Measurements from ENCODE around the gene CSNK1G3. TPM values are rescaled to one million over a fixed set of nuclear protein-coding genes. Genes with fewer than 3 reads are reported as not detected.
"Not testable (repeated sequence)": the region's sequence is repeated elsewhere in the genome, so short reads cannot be mapped to it uniquely, and the experiment has no call there.

Gene CSNK1G3
- total RNA-seq, 1 donor from 2014 or later, result 63.9 TPM

DNA sequence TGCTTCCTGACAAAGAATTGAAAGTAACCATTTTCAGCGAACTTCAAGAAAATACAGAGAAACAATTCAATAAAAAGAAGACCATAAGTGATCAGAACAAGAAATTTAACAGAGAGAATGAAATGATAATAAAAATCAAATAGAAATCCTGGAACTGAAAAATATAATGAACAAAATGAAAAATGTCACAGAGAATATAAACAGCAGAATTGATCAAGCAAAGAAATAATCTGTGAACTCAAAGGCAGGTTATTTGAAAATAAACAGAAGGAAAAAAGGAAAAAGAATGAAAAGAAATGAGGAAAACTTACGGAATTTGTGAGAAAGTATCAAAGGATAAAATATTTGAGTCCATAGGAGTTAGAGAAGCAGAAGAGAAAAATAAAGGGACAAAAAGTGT is 114.1 kb downstream of the CSNK1G3 start:
- DNase-seq (ENCODE audit: low spot score in 2 of 2, unreplicated experiment in 2 of 2), result no peak
- TF ChIP-seq, protein P1, sequence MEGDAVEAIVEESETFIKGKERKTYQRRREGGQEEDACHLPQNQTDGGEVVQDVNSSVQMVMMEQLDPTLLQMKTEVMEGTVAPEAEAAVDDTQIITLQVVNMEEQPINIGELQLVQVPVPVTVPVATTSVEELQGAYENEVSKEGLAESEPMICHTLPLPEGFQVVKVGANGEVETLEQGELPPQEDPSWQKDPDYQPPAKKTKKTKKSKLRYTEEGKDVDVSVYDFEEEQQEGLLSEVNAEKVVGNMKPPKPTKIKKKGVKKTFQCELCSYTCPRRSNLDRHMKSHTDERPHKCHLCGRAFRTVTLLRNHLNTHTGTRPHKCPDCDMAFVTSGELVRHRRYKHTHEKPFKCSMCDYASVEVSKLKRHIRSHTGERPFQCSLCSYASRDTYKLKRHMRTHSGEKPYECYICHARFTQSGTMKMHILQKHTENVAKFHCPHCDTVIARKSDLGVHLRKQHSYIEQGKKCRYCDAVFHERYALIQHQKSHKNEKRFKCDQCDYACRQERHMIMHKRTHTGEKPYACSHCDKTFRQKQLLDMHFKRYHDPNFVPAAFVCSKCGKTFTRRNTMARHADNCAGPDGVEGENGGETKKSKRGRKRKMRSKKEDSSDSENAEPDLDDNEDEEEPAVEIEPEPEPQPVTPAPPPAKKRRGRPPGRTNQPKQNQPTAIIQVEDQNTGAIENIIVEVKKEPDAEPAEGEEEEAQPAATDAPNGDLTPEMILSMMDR (IDR thresholded peaks at IDR 0.05; ENCODE audit: unreplicated experiment), result no peak
- Mint-ChIP-seq H3K27ac (no peak overlapping the region), H3K36me3 (peaks cover 17% of the 10 kb centered on the region), H3K27me3 (ENCODE audit: low read depth) (no peaks in the 10 kb centered on the region), H3K4me1 (no peaks in the 10 kb centered on the region), H3K9me3 (peaks cover 62% of the 10 kb centered on the region), H3K4me3 (no peak overlapping the region)

DNA sequence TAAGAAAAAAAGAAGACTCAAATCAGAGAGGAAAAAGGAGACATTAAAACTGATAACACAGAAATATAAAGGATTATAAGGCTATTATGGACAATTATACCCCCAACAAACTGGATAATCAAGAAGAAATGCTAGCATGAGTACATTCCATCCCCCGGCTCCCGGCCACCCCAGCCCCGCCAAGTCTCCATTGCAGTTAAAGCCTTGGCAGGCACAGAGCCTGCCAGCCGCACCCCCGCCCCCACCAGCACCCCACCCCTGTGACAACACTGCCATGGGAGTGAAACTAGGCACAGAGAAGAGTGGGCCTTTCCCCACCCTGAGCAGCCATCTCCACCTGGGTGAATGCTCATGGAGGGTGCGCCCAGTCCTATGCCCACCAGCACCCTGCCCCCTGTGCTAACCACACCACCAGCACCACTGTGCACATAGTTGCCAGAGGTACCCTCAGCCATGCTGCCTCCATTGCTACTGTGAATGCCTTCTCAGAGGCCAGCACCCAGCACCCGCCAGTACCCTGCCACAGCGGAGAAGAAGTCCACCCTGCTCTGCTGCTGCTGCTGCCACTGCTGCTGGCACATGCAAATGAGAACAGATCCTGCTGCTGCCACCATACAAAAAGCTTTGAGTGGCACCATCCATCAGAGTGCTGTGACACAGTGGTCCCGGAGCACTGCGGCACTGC is 117.0 kb downstream of the CSNK1G3 start:
- Mint-ChIP-seq H3K36me3 (peaks cover 17% of the 10 kb centered on the region), H3K4me1 (no peaks in the 10 kb centered on the region), H3K9me3 (peaks cover 84% of the 10 kb centered on the region), H3K27me3 (ENCODE audit: low read depth) (no peaks in the 10 kb centered on the region), H3K4me3 (no peak overlapping the region), H3K27ac (no peak overlapping the region)
- TF ChIP-seq, protein P1 (IDR thresholded peaks at IDR 0.05; ENCODE audit: unreplicated experiment), result no peak
- no peak for DNase-seq (ENCODE audit: low spot score in 2 of 2, unreplicated experiment in 2 of 2)

DNA sequence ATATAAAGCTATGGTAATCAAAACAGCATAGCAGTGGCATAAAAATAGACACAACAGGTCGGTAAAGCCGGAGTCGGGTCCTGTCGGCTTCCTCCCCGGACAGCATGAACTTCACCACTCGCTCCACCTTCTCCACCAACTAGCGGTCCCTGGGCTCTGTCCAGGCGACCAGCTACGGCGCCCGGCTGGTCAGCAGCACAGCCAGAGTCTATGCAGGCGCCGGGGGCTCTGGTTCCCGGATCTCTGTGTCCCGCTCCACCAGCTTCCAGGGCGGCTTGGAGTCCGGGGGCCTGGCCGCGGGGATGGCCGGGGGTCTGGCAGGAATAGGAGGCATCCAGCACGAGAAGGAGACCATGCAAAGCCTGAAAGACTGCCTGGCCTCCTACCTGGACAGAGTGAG is 124.0 kb downstream of the CSNK1G3 start:
- peaks cover 63% of the 10 kb centered on the region for H3K9me3 Mint-ChIP-seq
- no peak overlapping the region for H3K4me3 Mint-ChIP-seq
- DNase-seq (ENCODE audit: low spot score in 2 of 2, unreplicated experiment in 2 of 2), result no peak
- no peaks in the 10 kb centered on the region for H3K4me1 Mint-ChIP-seq
- H3K27ac Mint-ChIP-seq, result no peak overlapping the region
- TF ChIP-seq, protein P1 (IDR thresholded peaks at IDR 0.05; ENCODE audit: unreplicated experiment), result no peak
- no peaks in the 10 kb centered on the region for H3K27me3 Mint-ChIP-seq (ENCODE audit: low read depth)
- H3K36me3 Mint-ChIP-seq, result no peaks in the 10 kb centered on the region

DNA sequence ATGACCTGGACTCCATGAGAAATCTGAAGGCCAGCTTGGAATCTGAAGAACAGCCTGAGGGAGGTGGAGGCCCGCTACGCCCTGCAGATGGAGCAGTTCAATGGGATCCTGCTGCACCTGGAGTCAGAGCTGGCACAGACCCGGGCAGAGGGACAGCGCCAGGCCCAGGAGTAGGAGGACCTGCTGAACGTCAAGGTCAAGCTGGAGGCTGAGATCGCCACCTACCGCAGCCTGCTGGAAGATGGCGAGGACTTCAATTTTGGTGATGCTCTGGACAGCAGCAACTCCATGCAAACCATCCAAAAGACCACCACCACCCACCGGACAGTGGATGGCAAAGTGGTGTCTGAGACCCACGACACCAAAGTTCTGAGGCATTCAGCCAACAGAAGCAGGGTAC is 125.1 kb downstream of the CSNK1G3 start:
- H3K27ac Mint-ChIP-seq; DNase-seq (ENCODE audit: low spot score in 2 of 2, unreplicated experiment in 2 of 2); H3K27me3 Mint-ChIP-seq (ENCODE audit: low read depth); H3K4me3 Mint-ChIP-seq; H3K4me1 Mint-ChIP-seq; H3K36me3 Mint-ChIP-seq: not testable (repeated sequence)
- H3K9me3 Mint-ChIP-seq, result peaks cover 53% of the 10 kb centered on the region

DNA sequence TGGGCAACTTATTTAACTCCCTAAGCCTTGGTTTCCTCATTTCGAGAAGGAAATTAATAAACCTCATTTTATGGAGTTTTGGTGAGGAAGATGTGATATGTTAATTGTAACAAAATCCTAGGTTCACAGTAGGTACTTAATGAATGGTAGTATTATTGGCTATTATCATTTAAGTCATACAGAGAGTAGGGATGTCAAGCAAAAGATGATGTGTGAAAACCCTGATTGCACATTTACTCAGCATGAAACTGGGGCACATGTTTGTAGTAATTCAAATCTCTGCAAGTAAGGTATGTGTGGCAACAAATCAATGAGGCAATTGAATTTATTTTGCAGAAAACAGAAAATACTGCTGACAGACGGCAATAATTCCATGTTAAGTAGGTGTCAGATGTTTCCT is 127.3 kb downstream of the CSNK1G3 start:
- TF ChIP-seq, protein P1 (IDR thresholded peaks at IDR 0.05; ENCODE audit: unreplicated experiment), result no peak
- H3K4me3 Mint-ChIP-seq, result no peak overlapping the region
- no peak overlapping the region for H3K27ac Mint-ChIP-seq
- H3K4me1 Mint-ChIP-seq, result no peaks in the 10 kb centered on the region
- no peaks in the 10 kb centered on the region for H3K27me3 Mint-ChIP-seq (ENCODE audit: low read depth)
- no peak for DNase-seq (ENCODE audit: low spot score in 2 of 2, unreplicated experiment in 2 of 2)
- H3K9me3 Mint-ChIP-seq, result peaks cover 31% of the 10 kb centered on the region
- no peaks in the 10 kb centered on the region for H3K36me3 Mint-ChIP-seq

DNA sequence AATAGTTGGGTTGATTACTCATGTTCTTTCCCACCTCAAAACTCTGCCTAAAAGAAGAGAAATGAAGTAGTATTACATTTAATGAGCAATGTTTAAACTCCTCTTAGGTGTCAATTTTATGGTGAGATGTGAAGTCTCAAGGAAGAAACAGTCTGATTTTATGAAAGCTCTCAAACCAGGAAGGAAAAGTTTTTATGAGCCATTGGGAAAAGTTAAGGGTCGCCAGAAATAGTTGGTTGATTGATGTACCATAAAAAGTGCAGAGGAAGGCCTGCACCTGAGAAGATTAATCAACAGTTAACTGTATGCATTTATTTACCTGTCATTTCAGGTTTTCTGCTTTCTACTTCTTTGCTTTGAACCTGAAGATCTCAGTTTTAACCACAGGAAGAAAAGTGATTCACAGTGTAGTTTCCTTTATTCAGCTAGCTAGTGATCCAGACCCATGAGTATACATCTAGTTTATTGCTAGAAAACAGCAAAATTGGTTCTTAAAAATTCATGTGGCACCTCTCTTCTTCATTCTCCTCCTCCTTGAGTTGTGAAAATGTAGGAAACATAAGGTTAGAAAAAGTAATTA is 133.1 kb downstream of the CSNK1G3 start:
- peaks cover 4% of the 10 kb centered on the region for H3K4me1 Mint-ChIP-seq
- H3K27me3 Mint-ChIP-seq (ENCODE audit: low read depth), result no peaks in the 10 kb centered on the region
- H3K36me3 Mint-ChIP-seq, result no peaks in the 10 kb centered on the region
- TF ChIP-seq, protein P1 (IDR thresholded peaks at IDR 0.05; ENCODE audit: unreplicated experiment), result no peak
- H3K4me3 Mint-ChIP-seq, result no peak overlapping the region
- H3K27ac Mint-ChIP-seq, result no peak overlapping the region
- no peak for DNase-seq (ENCODE audit: low spot score in 2 of 2, unreplicated experiment in 2 of 2)
- peaks cover 3% of the 10 kb centered on the region for H3K9me3 Mint-ChIP-seq

All from mesothelial cell of epicardium (in vitro differentiated cells).